K562 (cell line): ENCODE results near the gene MSRB2. TPM values are rescaled to one million over a fixed set of nuclear protein-coding genes. Genes with fewer than 3 reads are reported as not detected.

Source experiments
- ATAC-seq: fragments of 200-7000 bp; cut with Tn5 transposase; 3 replicates; pipeline ENCODE4 v1.9.1; 2020; ENCODE audit warnings: moderate library complexity
- BruUV-seq: library from RNA; stranded (reverse); fragments of 400-500 nt; replicated peaks from 2 replicates; lab custom pipeline; 2021; lab: Mats Ljungman, UMichigan
- CTCF ChIA-PET: fragments of 300-600 bp; formaldehyde crosslinking; extraction: SDS; loops from one replicate; lab custom pipeline; 2021; ENCODE audit warnings: low intra/inter-chr PET ratio; lab: Yijun Ruan, JAX
- POLR2A ChIA-PET: fragments of 300-600, 350-650 bp; sonication (Branson Sonifier 250); formaldehyde crosslinking; extraction: SDS; loops from one replicate; lab custom pipeline; 2021; ENCODE audit warnings: antibody characterized with exemption, inconsistent platforms; lab: Yijun Ruan, JAX
- DNase-seq, 4 experiments: peaks; one replicate each; pipeline versions ENCODE4 v3.0.0 to v3.0.0-alpha.2; 2011 to 2018; ENCODE audit warnings: low spot score in 3 of 4, mixed read lengths in 3 of 4; ENCODE audit errors: extremely low read depth in 1 of 4
- FAIRE-seq: peaks from 2 replicates; lab custom pipeline; 2011; peaks lifted over from hg19 to GRCh38; lab: Jason Lieb, UNC
- H2AFZ ChIP-seq: 2 replicates; pipeline ENCODE4 v1.6.0; 2011; ENCODE audit warnings: low read depth, low read length, control low read depth, inconsistent platforms
- H3K27ac ChIP-seq: fragments of 200-600 bp; 3 replicates; pipeline ENCODE4 v1.8.0; 2011; ENCODE audit warnings: low read depth, mild to moderate bottlenecking, control low read depth, inconsistent platforms, low read length, moderate library complexity, mixed read lengths; ENCODE audit errors: extremely low read depth
- H3K27me3 ChIP-seq, 2 experiments: fragments of 300-600 bp in 1 of 2; 2 replicates in 1 of 2; 3 replicates in 1 of 2; pipeline versions ENCODE4 v1.6.0 to v1.8.0; 2011; ENCODE audit warnings: inconsistent platforms in 2 of 2, low read length in 2 of 2, mild to moderate bottlenecking in 1 of 2, mixed read lengths in 1 of 2, moderate library complexity in 1 of 2; ENCODE audit not compliant: control insufficient read depth in 2 of 2, insufficient read depth in 2 of 2
- H3K36me3 ChIP-seq: fragments of 300-600 bp; 3 replicates; pipeline ENCODE4 v1.8.0; 2011; ENCODE audit warnings: mild to moderate bottlenecking, low read length, inconsistent platforms; ENCODE audit not compliant: control insufficient read depth, insufficient read depth
- H3K4me1 ChIP-seq, 2 experiments: fragments of 200-600 bp in 1 of 2; replicated peaks in 1 of 2; 2 replicates in 1 of 2; 3 replicates in 1 of 2; pipeline versions ENCODE4 v1.5.1 to v1.8.0; 2011; ENCODE audit warnings: inconsistent platforms in 2 of 2, low read length in 2 of 2, mild to moderate bottlenecking in 1 of 2, mixed read lengths in 1 of 2, moderate library complexity in 1 of 2; ENCODE audit not compliant: control insufficient read depth in 2 of 2, insufficient read depth in 2 of 2
- H3K4me2 ChIP-seq: 2 replicates; pipeline ENCODE4 v1.6.1; 2011; ENCODE audit warnings: low read length, control low read depth, inconsistent platforms, mixed read lengths; ENCODE audit not compliant: insufficient read depth
- H3K4me3 ChIP-seq: fragments of 200-600 bp; sonication (generic), shearing (Covaris generic); 2 replicates; pipeline ENCODE4 v1.5.1; 2016; ENCODE audit warnings: control low read depth, inconsistent platforms
- H3K79me2 ChIP-seq: fragments of 200-600 bp; 3 replicates; pipeline ENCODE4 v1.8.0; 2011; ENCODE audit warnings: low read length, inconsistent platforms; ENCODE audit not compliant: control insufficient read depth, insufficient read depth
- H3K9ac ChIP-seq, 2 experiments: 2 replicates each; pipeline versions ENCODE4 v1.6.0 to v1.6.1; 2011; ENCODE audit warnings: low read depth in 2 of 2, low read length in 2 of 2, control low read depth in 1 of 2, inconsistent platforms in 1 of 2, mild to moderate bottlenecking in 1 of 2, mixed read lengths in 1 of 2; ENCODE audit not compliant: insufficient read depth in 1 of 2
- H3K9me1 ChIP-seq: one replicate; pipeline ENCODE4 v1.6.0; 2011; ENCODE audit warnings: inconsistent platforms, mild to moderate bottlenecking, low read length, moderate library complexity; ENCODE audit not compliant: control insufficient read depth, insufficient read depth
- H3K9me3 ChIP-seq: replicated peaks from 2 replicates; pipeline ENCODE4 v1.5.1; 2011; ENCODE audit warnings: low read depth, low read length, inconsistent platforms; ENCODE audit not compliant: control insufficient read depth, insufficient read depth
- H4K20me1 ChIP-seq: replicated peaks from 2 replicates; pipeline ENCODE4 v1.6.1; 2011; ENCODE audit warnings: low read length, inconsistent platforms, mixed read lengths; ENCODE audit not compliant: control insufficient read depth, insufficient read depth
- ATF1 ChIP-seq, 2 experiments: fragments of 450-650 bp in 1 of 2; IDR thresholded peaks; 2 replicates each; pipeline ENCODE4 v1.6.1; 2016; ENCODE audit warnings: missing compliant biosample characterization in 1 of 2, missing genetic modification characterization in 1 of 2
- CC2D1A ChIP-seq: fragments of 450-650 bp; IDR thresholded peaks from 2 replicates; pipeline ENCODE4 v1.6.1; 2017; ENCODE audit warnings: mild to moderate bottlenecking
- DNMT1 ChIP-seq: fragments of 450-650 bp; IDR thresholded peaks from 2 replicates; pipeline ENCODE4 v1.6.1; 2016; ENCODE audit warnings: antibody characterized with exemption, mild to moderate bottlenecking
- FIP1L1 ChIP-seq: fragments of 200-400 bp; formaldehyde crosslinking; IDR thresholded peaks from 2 replicates; pipeline ENCODE4 v1.6.1; 2018; ENCODE audit warnings: mild to moderate bottlenecking, low read depth, low read length; ENCODE audit not compliant: poor library complexity, severe bottlenecking
- MITF ChIP-seq: IDR thresholded peaks from 2 replicates; pipeline ENCODE4 v1.6.1; 2014; ENCODE audit warnings: antibody characterized with exemption
- POLR2G ChIP-seq: fragments of 200-400 bp; formaldehyde crosslinking; IDR thresholded peaks from 2 replicates; pipeline ENCODE4 v1.6.1; 2017; ENCODE audit warnings: low read depth, mild to moderate bottlenecking, antibody characterized with exemption, low read length, moderate library complexity
- TBL1XR1 ChIP-seq, 2 experiments: IDR thresholded peaks; 2 replicates each; pipeline ENCODE4 v1.6.1; 2012; ENCODE audit warnings: improper control_type of control experiment in 2 of 2, low read length in 2 of 2, mild to moderate bottlenecking in 1 of 2
- ZBTB26 ChIP-seq: fragments of 450-650 bp; formaldehyde crosslinking; IDR thresholded peaks from 2 replicates; pipeline ENCODE4 v1.4.0; 2022; ENCODE audit warnings: missing genetic modification characterization
- ZNF318 ChIP-seq, 2 experiments: fragments of 450-650 bp; IDR thresholded peaks; 2 replicates each; pipeline ENCODE4 v1.6.1; 2016; ENCODE audit warnings: mild to moderate bottlenecking in 2 of 2, borderline replicate concordance in 1 of 2, low read depth in 1 of 2, moderate library complexity in 1 of 2
- in situ Hi-C: fragments of 300-500 bp; cut with MboI; formaldehyde crosslinking; loops from 4 replicates; pipeline ENCODE4 v1.15.0; 2018; ENCODE audit warnings: inconsistent platforms, mixed read lengths
- intact Hi-C: fragments of 100-400 bp; cut with micrococcal nuclease; formaldehyde crosslinking; loops from 2 replicates; pipeline ENCODE4 v1.14.2; 2022
- polyA plus RNA-seq, 8 experiments: library from polyadenylated mRNA; depleted of rRNA in 4 of 8; stranded (reverse) in 5 of 8; unstranded in 3 of 8; fragments of >200 nt; fragmentation: Nextera tagmentation in 2 of 8; fragmentation: Illumina TruSeq in 1 of 8; extraction: Ambion mirVana in 2 of 8; extraction: Trizol in 1 of 8; gene quantifications; 2 replicates each; pipeline versions ENCODE4 v1.2.1 to v1.2.3, GENCODE V29; 2011 to 2014; ENCODE audit warnings: inconsistent platforms in 1 of 8, missing spikeins in 1 of 8
- total RNA-seq, 7 experiments: library from RNA; depleted of rRNA in 6 of 7; stranded (reverse); fragments of >200 nt in 6 of 7; fragmentation: Illumina TruSeq in 2 of 7; extraction: Trizol in 2 of 7; gene quantifications; 2 replicates each; pipeline versions ENCODE4 v1.2.1 to v1.2.3, GENCODE V29; 2011 to 2021; ENCODE audit warnings: low replicate concordance in 1 of 7

Gene MSRB2
- total and polyA plus RNA-seq, 9 of the 15 experiments (the other 6 are each of a cell fraction or from before 2014, with no cell fraction given), result 1.5 to 22.3 (median 5.9) TPM

GRCh38 chr10:23088609-23089008 lies 6.8 kb upstream of the MSRB2 start:
- in situ Hi-C loops, result no loop called here
- Histone ChIP-seq H3K9me3 (no peaks in the 10 kb centered on the region; the same call in 1 of the 2 replicates), H2AFZ (no peak overlapping the region), H3K36me3 (no peaks in the 10 kb centered on the region), H3K4me1 (no peaks in the 10 kb centered on the region), H3K4me2 (no peak overlapping the region), H3K9me1 (no peaks in the 10 kb centered on the region), H3K9ac (no peak overlapping the region), H3K27ac (no peak overlapping the region), H4K20me1 (no peaks in the 10 kb centered on the region), H3K4me3 (no peak overlapping the region), H3K79me2 (no peaks in the 10 kb centered on the region), H3K27me3 (no peaks in the 10 kb centered on the region)
- FAIRE-seq, result no peak
- CTCF ChIA-PET, result no interaction called here
- POLR2A ChIA-PET, result no interaction called here
- no peak for ATAC-seq
- BruUV-seq, result no TSS peak
- intact Hi-C loops, result no loop called here
- DNase-seq, result no peak
- no peak for TF ChIP-seq MITF
- TF ChIP-seq TBL1XR1 (IDR thresholded peaks at IDR 0.05; ENCODE audit: low read length in 2 of 2), result no peak
- TF ChIP-seq ATF1 (CRISPR knock-in tag; IDR thresholded peaks at IDR 0.05), result no peak
- no peak for TF ChIP-seq ATF1 (tag; IDR thresholded peaks at IDR 0.05)
- TF ChIP-seq ZNF318 (IDR thresholded peaks at IDR 0.05; ENCODE audit: borderline replicate concordance in 1 of 2, low read depth in 1 of 2), result no peak
- TF ChIP-seq DNMT1, result no peak
- no peak for TF ChIP-seq CC2D1A
- no peak for TF ChIP-seq FIP1L1
- TF ChIP-seq POLR2G, result no peak
- TF ChIP-seq ZBTB26 (CRISPR knock-in tag), result no peak
